Measurements from ENCODE around the gene CELF4.

GRCh38 chr18:37414816-37415215 is 150.8 kb downstream of the CELF4 start:
- TF ChIP-seq CTCF (IDR thresholded peaks at IDR 0.05), result no peak
- TF ChIP-seq POLR2A (IDR thresholded peaks at IDR 0.05), result no peak

All from body of pancreas (tissue), 4 donors.